SK-N-SH (cell line): ENCODE results near the gene CLK2. TPM values are rescaled to one million over a fixed set of nuclear protein-coding genes. Genes with fewer than 3 reads are reported as not detected.
"Not testable (repeated sequence)": the region's sequence is repeated elsewhere in the genome, so short reads cannot be mapped to it uniquely, and the experiment has no call there.

Experiments used
- CTCF ChIA-PET: fragments of 300-600, 350-600 bp; formaldehyde crosslinking; extraction: SDS; loops from one replicate; lab custom pipeline; 2021; lab: Yijun Ruan, JAX
- POLR2A ChIA-PET: fragments of 350-600 bp; sonication (Branson Sonifier 250); formaldehyde crosslinking; extraction: SDS; loops from one replicate; lab custom pipeline; 2020; ENCODE audit warnings: antibody characterized with exemption, inconsistent platforms; lab: Yijun Ruan, JAX
- DNase-seq: peaks from one replicate; pipeline ENCODE4 v3.0.0; 2012
- H2AFZ ChIP-seq: fragments of 200-600 bp; sonication (generic); 2 replicates; pipeline ENCODE4 v1.8.1; 2016; ENCODE audit warnings: antibody characterized with exemption, mild to moderate bottlenecking, low read depth
- H3F3A ChIP-seq: fragments of 200-600 bp; sonication (generic); replicated peaks from 2 replicates; pipeline ENCODE3; 2016; ENCODE audit warnings: antibody characterized with exemption, mild to moderate bottlenecking; ENCODE audit not compliant: insufficient read depth
- H3K27ac ChIP-seq, 2 experiments: fragments of 200-500 bp in 1 of 2; fragments of 200-600 bp in 1 of 2; sonication (Bioruptor generic) in 1 of 2; sonication (generic), shearing (Covaris generic) in 1 of 2; 2 replicates each; pipeline versions ENCODE4 v1.5.1 to v1.6.1; 2014 to 2016; ENCODE audit warnings: low read depth in 2 of 2, inconsistent platforms in 1 of 2, low read length in 1 of 2, mild to moderate bottlenecking in 1 of 2, mixed read lengths in 1 of 2
- H3K27me3 ChIP-seq: fragments of 200-600 bp; sonication (generic), shearing (Covaris generic); 2 replicates; pipeline ENCODE4 v1.6.1; 2016; ENCODE audit warnings: mixed run types; ENCODE audit not compliant: insufficient read depth
- H3K36me3 ChIP-seq, 2 experiments: fragments of 200-500 bp in 1 of 2; fragments of 200-600 bp in 1 of 2; sonication (Bioruptor generic) in 1 of 2; sonication (generic) in 1 of 2; replicated peaks in 1 of 2; 2 replicates each; pipeline versions ENCODE3 to v1.5.1; 2014 to 2016; ENCODE audit warnings: low read length in 1 of 2, mild to moderate bottlenecking in 1 of 2; ENCODE audit not compliant: insufficient read depth in 2 of 2, control insufficient read depth in 1 of 2
- H3K4me1 ChIP-seq, 2 experiments: fragments of 200-500 bp in 1 of 2; fragments of 200-600 bp in 1 of 2; sonication (Bioruptor generic) in 1 of 2; sonication (generic), shearing (Covaris generic) in 1 of 2; 2 replicates each; pipeline versions ENCODE4 v1.5.1 to v1.6.1; 2014 to 2016; ENCODE audit warnings: low read depth in 1 of 2, low read length in 1 of 2, mixed run types in 1 of 2; ENCODE audit not compliant: insufficient read depth in 2 of 2, control insufficient read depth in 1 of 2
- H3K4me2 ChIP-seq: fragments of 200-600 bp; sonication (generic), shearing (Covaris generic); 2 replicates; pipeline ENCODE4 v1.6.1; 2017; ENCODE audit warnings: mixed run types
- H3K4me3 ChIP-seq, 2 experiments: fragments of 200-500 bp in 1 of 2; fragments of 200-600 bp in 1 of 2; sonication (Bioruptor generic) in 1 of 2; sonication (generic), shearing (Covaris generic) in 1 of 2; 2 replicates each; pipeline versions ENCODE4 v1.5.1 to v1.8.1; 2014 to 2016; ENCODE audit warnings: low read depth in 2 of 2, inconsistent platforms in 1 of 2, low read length in 1 of 2, mild to moderate bottlenecking in 1 of 2, mixed read lengths in 1 of 2, moderate library complexity in 1 of 2
- H3K79me2 ChIP-seq: fragments of 200-600 bp; sonication (generic); 2 replicates; pipeline ENCODE4 v1.8.1; 2017; ENCODE audit warnings: mild to moderate bottlenecking; ENCODE audit not compliant: insufficient read depth
- H3K9ac ChIP-seq: fragments of 200-600 bp; sonication (generic); 2 replicates; pipeline ENCODE4 v1.6.1; 2017; ENCODE audit warnings: mixed run types
- H3K9me2 ChIP-seq: fragments of 200-600 bp; sonication (generic); 2 replicates; pipeline ENCODE4 v1.6.1; 2017; ENCODE audit warnings: mixed run types
- H3K9me3 ChIP-seq: fragments of 200-600 bp; sonication (generic); 2 replicates; pipeline ENCODE4 v1.6.1; 2017; ENCODE audit warnings: mixed run types, mild to moderate bottlenecking, moderate library complexity
- H4K20me1 ChIP-seq: fragments of 200-600 bp; sonication (generic); 2 replicates; pipeline ENCODE4 v1.6.1; 2017; ENCODE audit warnings: mild to moderate bottlenecking, mixed run types; ENCODE audit not compliant: insufficient read depth
- CHD2 ChIP-seq: fragments of 150-350 bp; IDR thresholded peaks from 2 replicates; pipeline ENCODE4 v1.6.1; 2018; ENCODE audit warnings: low read length; ENCODE audit not compliant: partially characterized antibody
- CTCF ChIP-seq: fragments of 200-600 bp; sonication (generic); IDR thresholded peaks from 2 replicates; pipeline ENCODE4 v1.6.1; 2017; ENCODE audit warnings: antibody characterized with exemption, mild to moderate bottlenecking, moderate library complexity
- ELF1 ChIP-seq: IDR thresholded peaks from 2 replicates; pipeline ENCODE4 v1.4.0; 2012
- EP300 ChIP-seq, 2 experiments: IDR thresholded peaks; 2 replicates each; pipeline versions ENCODE4 v1.4.0 to v1.6.1; 2012; ENCODE audit warnings: borderline replicate concordance in 1 of 2, low read depth in 1 of 2, low read length in 1 of 2
- EZH2phosphoT487 ChIP-seq: fragments of 200-600 bp; sonication (generic); IDR thresholded peaks from 2 replicates; pipeline ENCODE4 v1.6.1; 2017; ENCODE audit warnings: low read depth, mixed run types, mild to moderate bottlenecking, antibody characterized with exemption, moderate library complexity, borderline replicate concordance
- FOXJ3 ChIP-seq: sonication (generic); formaldehyde crosslinking; IDR thresholded peaks from 2 replicates; pipeline ENCODE4 v1.5.1; 2020; ENCODE audit warnings: mild to moderate bottlenecking, missing genetic modification reagents
- JUND ChIP-seq: IDR thresholded peaks from 2 replicates; pipeline ENCODE4 v1.4.0; 2012
- MAX ChIP-seq: IDR thresholded peaks from 2 replicates; pipeline ENCODE4 v1.4.0; 2012; ENCODE audit warnings: low read depth
- MEF2A ChIP-seq: IDR thresholded peaks from 2 replicates; pipeline ENCODE4 v1.4.0; 2012; ENCODE audit warnings: low read depth, borderline replicate concordance
- MXI1 ChIP-seq: IDR thresholded peaks from 2 replicates; pipeline ENCODE4 v1.6.1; 2012; ENCODE audit warnings: mild to moderate bottlenecking, low read depth, low read length, improper control_type of control experiment
- NFIC ChIP-seq: IDR thresholded peaks from 2 replicates; pipeline ENCODE4 v1.4.0; 2012; ENCODE audit warnings: borderline replicate concordance
- RAD21 ChIP-seq: IDR thresholded peaks from 2 replicates; pipeline ENCODE4 v1.6.1; 2012; ENCODE audit warnings: mild to moderate bottlenecking, low read length
- RCOR1 ChIP-seq: fragments of 150-350 bp; IDR thresholded peaks from 2 replicates; pipeline ENCODE4 v1.6.1; 2017; ENCODE audit warnings: antibody characterized with exemption, low read length
- SIN3A ChIP-seq: IDR thresholded peaks from 2 replicates; pipeline ENCODE4 v1.6.1; 2012; ENCODE audit warnings: low read depth, mild to moderate bottlenecking, low read length, moderate library complexity, borderline replicate concordance
- TAF1 ChIP-seq: IDR thresholded peaks from 2 replicates; pipeline ENCODE4 v1.6.1; 2012; ENCODE audit warnings: low read depth, mild to moderate bottlenecking, low read length, moderate library complexity, borderline replicate concordance
- TCF12 ChIP-seq: IDR thresholded peaks from 2 replicates; pipeline ENCODE4 v1.4.0; 2012
- USF1 ChIP-seq: IDR thresholded peaks from 2 replicates; pipeline ENCODE4 v1.4.0; 2012; ENCODE audit warnings: low read depth, borderline replicate concordance
- USF2 ChIP-seq: fragments of 150-350 bp; IDR thresholded peaks from 2 replicates; pipeline ENCODE4 v1.6.1; 2017; ENCODE audit warnings: antibody characterized with exemption, low read length, low read depth, borderline replicate concordance
- YY1 ChIP-seq: IDR thresholded peaks from 2 replicates; pipeline ENCODE4 v1.4.0; 2012; ENCODE audit warnings: low read depth, mild to moderate bottlenecking
- WGBS: methylation state at CpG from one replicate; pipeline ENCODE4 v1.1.6; 2017; ENCODE audit warnings: low lambda C conversion rate; 5-methylcytosine and 5-hydroxymethylcytosine counted together
- polyA plus RNA-seq, 3 experiments: library from polyadenylated mRNA; depleted of rRNA; stranded (reverse); fragments of >200 nt; gene quantifications; 2 replicates each; pipeline ENCODE4 v1.2.3, GENCODE V29; 2012

The CLK2 gene
- polyA plus RNA-seq, 1 of the 3 experiments (the other 2 are of a cell fraction) = 76.7 TPM

GRCh38 chr1:155231302-155231701 lies 42.0 kb downstream of the CLK2 start:
- DNase-seq, H3K9me3 ChIP-seq, H3K4me1 ChIP-seq, POLR2A ChIA-PET, H2AFZ ChIP-seq, H3F3A ChIP-seq, H3K4me3 ChIP-seq, H4K20me1 ChIP-seq, H3K9ac ChIP-seq, H3K27me3 ChIP-seq, H3K79me2 ChIP-seq, H3K9me2 ChIP-seq, H3K36me3 ChIP-seq, H3K4me2 ChIP-seq: not testable (repeated sequence)
- CTCF ChIA-PET = interaction anchor here (1.1 kb wide), 1 partner anchor 94 kb away, joined by 4 read pairs; no protein-coding TSS in a partner anchor
- 62% methylated on average over 3 of the region's 3 CpGs for WGBS
- H3K27ac ChIP-seq = peak overlapping the region in 1 of 2 experiments; percentile 28; a peak in 1 of 4 replicates

- peak overlapping the region; percentile 55 to 86 for H3K27ac ChIP-seq
- H3K36me3 ChIP-seq = no peaks in the 10 kb centered on the region
- ChIA-PET POLR2A (interaction anchor here (0.6 to 1.2 kb wide), 3 partner anchors 10 to 35 kb away, joined by 3 to 5 read pairs (median 3); partner anchors contain the start of gene THBS3), CTCF (interaction anchor here (1.2 to 4.1 kb wide), 6 partner anchors 17 to 52 kb away, joined by 3 to 48 read pairs (median 14); partner anchors contain the start of genes ENTREP3, MTX1, THBS3 and TRIM46)
- H4K20me1 ChIP-seq = no peaks in the 10 kb centered on the region
- peak overlapping the region; percentile 69; the same call in 1 of the 2 replicates for H2AFZ ChIP-seq
- 82% methylated on average over 9 of the region's 9 CpGs for WGBS
- peaks cover 34% of the 10 kb centered on the region for H3F3A ChIP-seq
- no peaks in the 10 kb centered on the region for H3K27me3 ChIP-seq
- no peak for DNase-seq
- no peaks in the 10 kb centered on the region for H3K9me3 ChIP-seq
- peaks cover 12 to 14% of the 10 kb centered on the region in 2 experiments; a peak in 3 of 4 replicates for H3K4me1 ChIP-seq
- TF ChIP-seq NFIC (no peak), RAD21 (no peak), MXI1 (no peak), TAF1 (no peak), YY1 (no peak), EZH2phosphoT487 (no peak), TCF12 (no peak), USF1 (no peak), USF2 (no peak), RCOR1 (no peak), JUND (no peak), MEF2A (no peak), SIN3A (no peak), CTCF (no peak), MAX (no peak), EP300 (IDR thresholded peaks at IDR 0.05; ENCODE audit: borderline replicate concordance in 1 of 2, low read depth in 1 of 2, low read length in 1 of 2) (no peak), ELF1 (no peak), CHD2 (no peak), FOXJ3 (no peak)
- peaks cover 25% of the 10 kb centered on the region for H3K79me2 ChIP-seq
- H3K4me3 ChIP-seq = peak overlapping the region; percentile 28 to 39; a peak in 3 of 4 replicates
- no peaks in the 10 kb centered on the region for H3K9me2 ChIP-seq
- peak overlapping the region; percentile 59 for H3K4me2 ChIP-seq
- peak overlapping the region; percentile 63 for H3K9ac ChIP-seq
These were observed 45.2 kb downstream of the CLK2 start for GRCh38 chr1:155228096-155228427.
